Activated T-cell treated with anti-CD3 and anti-CD28 coated beads, Interleukin-2, amount 50 U/mL, for 72 hours (primary cell): ENCODE results near the gene CWF19L2. TPM values are rescaled to one million over a fixed set of nuclear protein-coding genes. Genes with fewer than 3 reads are reported as not detected.
"Not testable (repeated sequence)": the region's sequence is repeated elsewhere in the genome, so short reads cannot be mapped to it uniquely, and the experiment has no call there.

ENCODE experiments used
- ATAC-seq, 2 donors: fragments of 150-1000 bp; cut with Tn5 transposase; replicated peaks in 1 of 2; 2 replicates each; pipeline ENCODE4 v1.10.0; 2021; ENCODE audit warnings: moderate library complexity in 2 of 2, mild to moderate bottlenecking in 1 of 2
- DNase-seq, 2 donors: peaks; one replicate each; pipeline ENCODE4 v3.0.0; 2021 to 2022; ENCODE audit warnings: mixed read lengths in 1 of 2
- H3K27ac Mint-ChIP-seq: one replicate; pipeline ENCODE4 v1.8.0; 2022; ENCODE audit warnings: mild to moderate bottlenecking, moderate library complexity, mixed read lengths
- H3K27me3 Mint-ChIP-seq: one replicate; pipeline ENCODE4 v1.8.0; 2022; ENCODE audit warnings: low read depth, mixed read lengths
- H3K36me3 Mint-ChIP-seq, 2 donors: one replicate each; pipeline ENCODE4 v1.8.0; 2022; ENCODE audit warnings: mixed read lengths in 2 of 2, mild to moderate bottlenecking in 1 of 2; ENCODE audit not compliant: insufficient read depth in 2 of 2
- H3K4me1 Mint-ChIP-seq: one replicate; pipeline ENCODE4 v1.8.0; 2022; ENCODE audit warnings: low read depth, mixed read lengths
- H3K4me3 Mint-ChIP-seq, 2 donors: one replicate each; pipeline ENCODE4 v1.8.0; 2022; ENCODE audit warnings: mild to moderate bottlenecking in 2 of 2, mixed read lengths in 2 of 2, moderate library complexity in 2 of 2
- H3K9me3 Mint-ChIP-seq, 2 donors: one replicate each; pipeline ENCODE4 v1.8.0; 2022; ENCODE audit warnings: mixed read lengths in 2 of 2
- total RNA-seq, 2 donors: library from RNA; stranded (reverse); gene quantifications; one replicate each; pipeline ENCODE4 v1.2.3, GENCODE V29; 2022

CWF19L2 gene
- total RNA-seq, 2 donors from 2014 or later: 15.0 to 16.2 TPM

GRCh38 chr11:107408762-107409211 is 48.8 kb downstream of the CWF19L2 start:
- DNase-seq (no peak), ATAC-seq (no peak)
- no peaks in the 10 kb centered on the region for H3K4me1 Mint-ChIP-seq
- H3K9me3 Mint-ChIP-seq: peaks cover 0 to under 1% of the 10 kb centered on the region in 2 donors
- H3K4me3 Mint-ChIP-seq: no peak overlapping the region
- no peak overlapping the region for H3K27ac Mint-ChIP-seq
- H3K36me3 Mint-ChIP-seq: peaks cover under 1 to 10% of the 10 kb centered on the region in 2 donors
- H3K27me3 Mint-ChIP-seq: no peaks in the 10 kb centered on the region

- H3K4me1 Mint-ChIP-seq: no peaks in the 10 kb centered on the region
- H3K4me3 Mint-ChIP-seq: no peak overlapping the region
- no peak overlapping the region for H3K27ac Mint-ChIP-seq
Measured at GRCh38 chr11:107405260-107405659, 52.4 kb downstream of the CWF19L2 start.

GRCh38 chr11:107401131-107401530 is 56.5 kb downstream of the CWF19L2 start:
- Mint-ChIP-seq H3K36me3 (peaks cover 20 to 37% of the 10 kb centered on the region in 2 donors), H3K9me3 (peaks cover 9 to 15% of the 10 kb centered on the region in 2 donors)
- not testable (repeated sequence) for H3K27me3 Mint-ChIP-seq, H3K27ac Mint-ChIP-seq, DNase-seq, ATAC-seq, H3K4me1 Mint-ChIP-seq, H3K4me3 Mint-ChIP-seq

More at GRCh38 chr11:107405260-107405659, 52.4 kb downstream of the CWF19L2 start:
- DNase-seq (no peak), ATAC-seq (no peak)
- Mint-ChIP-seq H3K9me3 (peaks cover 6 to 7% of the 10 kb centered on the region in 2 donors), H3K27me3 (no peaks in the 10 kb centered on the region), H3K36me3 (peaks cover 13 to 24% of the 10 kb centered on the region in 2 donors)

- no peak overlapping the region for H3K27ac Mint-ChIP-seq
- no peak for DNase-seq
Measured at GRCh38 chr11:107397357-107397756, 60.3 kb downstream of the CWF19L2 start.

GRCh38 chr11:107392611-107393010 is 65.0 kb downstream of the CWF19L2 start:
- no peak for ATAC-seq
- H3K36me3 Mint-ChIP-seq: peaks cover 9 to 19% of the 10 kb centered on the region in 2 donors
- no peaks in the 10 kb centered on the region for H3K9me3 Mint-ChIP-seq

More at GRCh38 chr11:107397357-107397756, 60.3 kb downstream of the CWF19L2 start:
- Mint-ChIP-seq H3K27me3 (no peaks in the 10 kb centered on the region), H3K36me3 (peaks cover 15 to 28% of the 10 kb centered on the region in 2 donors), H3K4me1 (no peaks in the 10 kb centered on the region), H3K4me3 (no peak overlapping the region), H3K9me3 (peaks cover 5 to 8% of the 10 kb centered on the region in 2 donors)
- no peak for ATAC-seq

GRCh38 chr11:107390701-107391100 is 66.9 kb downstream of the CWF19L2 start:
- H3K36me3 Mint-ChIP-seq: peaks cover 11 to 19% of the 10 kb centered on the region in 2 donors
- not testable (repeated sequence) for DNase-seq, ATAC-seq, H3K27me3 Mint-ChIP-seq, H3K4me1 Mint-ChIP-seq, H3K4me3 Mint-ChIP-seq, H3K27ac Mint-ChIP-seq, H3K9me3 Mint-ChIP-seq

More at GRCh38 chr11:107392611-107393010, 65.0 kb downstream of the CWF19L2 start:
- H3K4me3 Mint-ChIP-seq: no peak overlapping the region
- no peaks in the 10 kb centered on the region for H3K27me3 Mint-ChIP-seq
- no peak for DNase-seq
- no peaks in the 10 kb centered on the region for H3K4me1 Mint-ChIP-seq
- no peak overlapping the region for H3K27ac Mint-ChIP-seq

- Mint-ChIP-seq H3K27ac (no peak overlapping the region), H3K9me3 (no peaks in the 10 kb centered on the region), H3K36me3 (peaks cover 9 to 19% of the 10 kb centered on the region in 2 donors), H3K4me1 (no peaks in the 10 kb centered on the region), H3K27me3 (no peaks in the 10 kb centered on the region), H3K4me3 (no peak overlapping the region)
- no peak for DNase-seq
- no peak for ATAC-seq
Measured at GRCh38 chr11:107387666-107388065, 70.0 kb downstream of the CWF19L2 start.

GRCh38 chr11:107385361-107385981 is 72.2 kb downstream of the CWF19L2 start:
- DNase-seq: no peak
- no peak overlapping the region for H3K27ac Mint-ChIP-seq
- no peaks in the 10 kb centered on the region for H3K27me3 Mint-ChIP-seq
- no peak overlapping the region for H3K4me3 Mint-ChIP-seq
- ATAC-seq: no peak
- no peaks in the 10 kb centered on the region for H3K4me1 Mint-ChIP-seq
- H3K36me3 Mint-ChIP-seq: peaks cover 5 to 15% of the 10 kb centered on the region in 2 donors
- no peaks in the 10 kb centered on the region for H3K9me3 Mint-ChIP-seq

- no peak for ATAC-seq
- no peak for DNase-seq
- H3K27ac Mint-ChIP-seq: no peak overlapping the region
- H3K4me3 Mint-ChIP-seq: no peak overlapping the region
- no peaks in the 10 kb centered on the region for H3K4me1 Mint-ChIP-seq
- peaks cover 3 to 7% of the 10 kb centered on the region in 2 donors for H3K36me3 Mint-ChIP-seq
- no peaks in the 10 kb centered on the region for H3K9me3 Mint-ChIP-seq
- H3K27me3 Mint-ChIP-seq: no peaks in the 10 kb centered on the region
Measured at GRCh38 chr11:107384144-107384852, 73.3 kb downstream of the CWF19L2 start.

- Mint-ChIP-seq H3K27ac (no peak overlapping the region), H3K4me1 (peaks cover 18% of the 10 kb centered on the region), H3K36me3 (peaks cover 0 to 15% of the 10 kb centered on the region in 2 donors), H3K27me3 (no peaks in the 10 kb centered on the region), H3K4me3 (no peak overlapping the region), H3K9me3 (peaks cover 0 to 7% of the 10 kb centered on the region in 2 donors)
- ATAC-seq: no peak
- DNase-seq: no peak
Measured at GRCh38 chr11:107372439-107372838, 85.2 kb downstream of the CWF19L2 start.

- no peak for ATAC-seq
- Mint-ChIP-seq H3K9me3 (peaks cover 0 to 7% of the 10 kb centered on the region in 2 donors), H3K4me3 (no peak overlapping the region), H3K27ac (no peak overlapping the region), H3K27me3 (no peaks in the 10 kb centered on the region), H3K36me3 (peaks cover 0 to 15% of the 10 kb centered on the region in 2 donors), H3K4me1 (peaks cover 18% of the 10 kb centered on the region)
- no peak for DNase-seq
Measured at GRCh38 chr11:107370390-107370789, 87.2 kb downstream of the CWF19L2 start.

- Mint-ChIP-seq H3K4me3 (no peak overlapping the region), H3K4me1 (peaks cover 5% of the 10 kb centered on the region), H3K27me3 (no peaks in the 10 kb centered on the region), H3K36me3 (peaks cover 6 to 21% of the 10 kb centered on the region in 2 donors), H3K9me3 (peaks cover 0 to 3% of the 10 kb centered on the region in 2 donors), H3K27ac (no peak overlapping the region)
- DNase-seq: no peak
- no peak for ATAC-seq
Measured at GRCh38 chr11:107359701-107360100, 97.9 kb downstream of the CWF19L2 start.

GRCh38 chr11:107357877-107358276 is 99.7 kb downstream of the CWF19L2 start:
- H3K4me3 Mint-ChIP-seq: no peak overlapping the region
- ATAC-seq (no peak), DNase-seq (no peak)
- no peak overlapping the region for H3K27ac Mint-ChIP-seq
- peaks cover 3 to 22% of the 10 kb centered on the region in 2 donors for H3K36me3 Mint-ChIP-seq
- H3K9me3 Mint-ChIP-seq: peaks cover 0 to 3% of the 10 kb centered on the region in 2 donors
- peaks cover 7% of the 10 kb centered on the region for H3K4me1 Mint-ChIP-seq
- H3K27me3 Mint-ChIP-seq: no peaks in the 10 kb centered on the region
